H1 (cell line): Measurements from ENCODE around the gene TPT1.
A peak's percentile ranks its signal among the peaks of the same experiment; 100 is the strongest.

Experiments used
- EGR1 ChIP-seq: IDR thresholded peaks from 2 replicates; pipeline ENCODE4 v1.6.1; 2011; ENCODE audit warnings: low read depth, low read length, borderline replicate concordance
- HDAC6 ChIP-seq: IDR thresholded peaks from one replicate; pipeline ENCODE4 v1.7.1; 2012; ENCODE audit warnings: low read depth, mild to moderate bottlenecking, inconsistent platforms, low read length, moderate library complexity
- POLR2A ChIP-seq, 2 experiments: IDR thresholded peaks; 1 replicate in 1 of 2; 2 replicates in 1 of 2; pipeline ENCODE4 v1.6.1; 2011; ENCODE audit warnings: low read depth in 2 of 2, low read length in 2 of 2, mild to moderate bottlenecking in 2 of 2; ENCODE audit errors: control extremely low read depth in 1 of 2
- POLR2AphosphoS5 ChIP-seq: IDR thresholded peaks from 2 replicates; pipeline ENCODE4 v1.6.1; 2011; ENCODE audit warnings: low read depth, low read length
- RAD21 ChIP-seq, 2 experiments: IDR thresholded peaks in 1 of 2; conservative IDR thresholded peaks in 1 of 2; 2 replicates each; pipeline ENCODE4 v1.6.1; 2011; ENCODE audit warnings: low read depth in 2 of 2, low read length in 2 of 2, improper control_type of control experiment in 1 of 2, inconsistent platforms in 1 of 2, mild to moderate bottlenecking in 1 of 2, moderate library complexity in 1 of 2
- YY1 ChIP-seq: IDR thresholded peaks from 2 replicates; pipeline ENCODE4 v1.6.1; 2011; ENCODE audit warnings: low read depth, mild to moderate bottlenecking, low read length
- ZNF274 ChIP-seq: IDR thresholded peaks from 2 replicates; pipeline ENCODE4 v1.7.0; 2012; ENCODE audit warnings: low read length, borderline replicate concordance; ENCODE audit errors: extremely low read depth
- TF ChIP-seq, protein P1 (sequence below): IDR thresholded peaks from 2 replicates; pipeline ENCODE4 v1.6.1; 2012; ENCODE audit warnings: inconsistent platforms
- TF ChIP-seq, protein P2 (sequence below), 3 experiments: IDR thresholded peaks; 1 replicate in 2 of 3; 2 replicates in 1 of 3; pipeline versions ENCODE4 v1.5.1 to v1.6.1; 2011; ENCODE audit warnings: low read length in 3 of 3, mild to moderate bottlenecking in 3 of 3, inconsistent platforms in 2 of 3, low read depth in 1 of 3, moderate library complexity in 1 of 3; ENCODE audit not compliant: insufficient read depth in 1 of 3; ENCODE audit errors: control extremely low read depth in 1 of 3
- TF ChIP-seq, protein P3 (sequence below): IDR thresholded peaks from 2 replicates; pipeline ENCODE4 v1.6.1; 2011; ENCODE audit warnings: low read length, improper control_type of control experiment

DNA sequence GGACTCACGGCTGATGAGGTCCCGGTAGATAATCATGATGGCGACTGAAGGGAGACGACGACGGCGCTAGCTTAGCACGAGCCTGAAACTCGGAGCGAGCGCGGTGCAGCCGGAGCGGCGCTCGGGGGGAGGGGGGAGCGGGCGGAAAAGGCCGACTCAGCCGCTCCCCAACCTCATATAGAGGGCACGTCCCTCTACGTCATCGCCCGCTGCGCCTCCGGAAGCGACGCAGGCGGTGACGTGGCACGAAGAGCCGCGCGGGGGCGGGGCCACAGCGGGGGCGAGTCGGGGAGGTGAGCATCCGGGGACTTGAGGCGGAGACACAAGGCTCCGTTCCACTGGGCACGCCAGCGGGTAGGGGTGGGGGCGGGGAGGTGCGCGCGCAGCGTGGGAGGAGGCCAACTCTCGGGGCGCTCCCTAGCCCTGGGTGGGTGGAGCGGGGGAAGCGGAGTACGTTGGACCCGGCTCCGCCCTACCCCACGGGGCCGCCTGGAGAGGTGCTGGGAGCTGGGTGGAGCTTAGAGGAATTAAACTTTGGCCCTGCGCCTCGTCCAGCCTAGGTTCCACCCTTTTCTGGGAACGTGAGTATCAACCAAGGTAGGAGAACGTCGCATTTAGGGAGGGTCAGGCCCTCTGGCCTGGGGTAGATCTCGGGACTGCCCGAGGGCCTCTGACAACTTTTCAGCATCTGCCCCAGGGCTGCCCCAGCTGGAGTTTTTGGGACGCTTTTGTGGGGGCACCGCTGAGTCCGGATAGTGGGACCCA is at the start of gene TPT1:
- TF ChIP-seq, protein P1, sequence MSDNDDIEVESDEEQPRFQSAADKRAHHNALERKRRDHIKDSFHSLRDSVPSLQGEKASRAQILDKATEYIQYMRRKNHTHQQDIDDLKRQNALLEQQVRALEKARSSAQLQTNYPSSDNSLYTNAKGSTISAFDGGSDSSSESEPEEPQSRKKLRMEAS, result peak; percentile 65
- no peak for TF ChIP-seq ZNF274
- TF ChIP-seq RAD21 (IDR thresholded peaks at IDR 0.05 in 1 of 2, conservative IDR thresholded peaks at IDR 0.05 in 1 of 2; ENCODE audit: low read depth in 2 of 2, low read length in 2 of 2), result no peak
- peak; percentile 45; the same call in 1 of the 2 replicates for TF ChIP-seq YY1
- TF ChIP-seq, protein P2, sequence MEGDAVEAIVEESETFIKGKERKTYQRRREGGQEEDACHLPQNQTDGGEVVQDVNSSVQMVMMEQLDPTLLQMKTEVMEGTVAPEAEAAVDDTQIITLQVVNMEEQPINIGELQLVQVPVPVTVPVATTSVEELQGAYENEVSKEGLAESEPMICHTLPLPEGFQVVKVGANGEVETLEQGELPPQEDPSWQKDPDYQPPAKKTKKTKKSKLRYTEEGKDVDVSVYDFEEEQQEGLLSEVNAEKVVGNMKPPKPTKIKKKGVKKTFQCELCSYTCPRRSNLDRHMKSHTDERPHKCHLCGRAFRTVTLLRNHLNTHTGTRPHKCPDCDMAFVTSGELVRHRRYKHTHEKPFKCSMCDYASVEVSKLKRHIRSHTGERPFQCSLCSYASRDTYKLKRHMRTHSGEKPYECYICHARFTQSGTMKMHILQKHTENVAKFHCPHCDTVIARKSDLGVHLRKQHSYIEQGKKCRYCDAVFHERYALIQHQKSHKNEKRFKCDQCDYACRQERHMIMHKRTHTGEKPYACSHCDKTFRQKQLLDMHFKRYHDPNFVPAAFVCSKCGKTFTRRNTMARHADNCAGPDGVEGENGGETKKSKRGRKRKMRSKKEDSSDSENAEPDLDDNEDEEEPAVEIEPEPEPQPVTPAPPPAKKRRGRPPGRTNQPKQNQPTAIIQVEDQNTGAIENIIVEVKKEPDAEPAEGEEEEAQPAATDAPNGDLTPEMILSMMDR (IDR thresholded peaks at IDR 0.05; ENCODE audit: control extremely low read depth in 1 of 3, insufficient read depth in 1 of 3, low read depth in 1 of 3, low read length in 3 of 3), result no peak
- TF ChIP-seq, protein P3, sequence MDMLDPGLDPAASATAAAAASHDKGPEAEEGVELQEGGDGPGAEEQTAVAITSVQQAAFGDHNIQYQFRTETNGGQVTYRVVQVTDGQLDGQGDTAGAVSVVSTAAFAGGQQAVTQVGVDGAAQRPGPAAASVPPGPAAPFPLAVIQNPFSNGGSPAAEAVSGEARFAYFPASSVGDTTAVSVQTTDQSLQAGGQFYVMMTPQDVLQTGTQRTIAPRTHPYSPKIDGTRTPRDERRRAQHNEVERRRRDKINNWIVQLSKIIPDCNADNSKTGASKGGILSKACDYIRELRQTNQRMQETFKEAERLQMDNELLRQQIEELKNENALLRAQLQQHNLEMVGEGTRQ, result no peak
- TF ChIP-seq HDAC6, result no peak
- peak; percentile 97 for TF ChIP-seq POLR2AphosphoS5
- peak; percentile 91 to 95 for TF ChIP-seq POLR2A (IDR thresholded peaks at IDR 0.05; ENCODE audit: control extremely low read depth in 1 of 2, low read depth in 2 of 2, low read length in 2 of 2)
- TF ChIP-seq EGR1, result peak; percentile 93
